Epithelial cell of proximal tubule (primary cell): ENCODE data around the gene DHX32. TPM values are rescaled to one million over a fixed set of nuclear protein-coding genes. Genes with fewer than 3 reads are reported as not detected.
A peak's percentile ranks its signal among the peaks of the same experiment; 100 is the strongest.
"Not testable (repeated sequence)": the region's sequence is repeated elsewhere in the genome, so short reads cannot be mapped to it uniquely, and the experiment has no call there.

Source experiments
- DNase-seq: peaks from one replicate; pipeline ENCODE4 v3.0.0-alpha.2; 2011; ENCODE audit warnings: low read depth
- H3K4me3 ChIP-seq: 2 replicates; pipeline ENCODE4 v1.5.1; 2011; ENCODE audit warnings: low read depth, mild to moderate bottlenecking, low read length
- total RNA-seq: library from RNA; depleted of rRNA; stranded (reverse); fragments of >200 nt; gene quantifications from 2 replicates; pipeline ENCODE4 v1.2.3, GENCODE V29; 2015
- TF ChIP-seq, protein P1 (sequence below): conservative IDR thresholded peaks from 2 replicates; pipeline ENCODE4 v1.5.1; 2012; ENCODE audit warnings: low read depth, mild to moderate bottlenecking, low read length

DHX32 gene
- total RNA-seq, 1 donor from 2014 or later: 29.6 TPM

DNA sequence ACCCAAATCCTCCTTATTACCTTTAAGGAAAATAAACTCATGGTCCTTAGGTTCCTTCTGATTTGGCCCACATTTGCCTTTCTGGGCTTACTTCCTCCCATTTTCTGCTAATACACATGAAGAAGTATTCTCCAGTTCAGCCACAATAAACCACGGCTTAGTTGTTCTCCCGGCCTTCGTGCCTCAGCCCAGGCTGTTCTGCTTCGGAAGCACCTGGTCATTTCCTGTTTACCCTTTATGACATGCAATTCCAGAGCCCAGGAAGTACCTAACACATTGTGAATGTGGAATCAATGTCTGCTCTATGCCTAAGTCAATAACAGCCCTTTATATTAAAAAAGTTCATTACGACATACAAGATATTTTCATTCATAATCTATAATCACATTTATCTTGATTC lies 11.3 kb upstream of the DHX32 start:
- H3K4me3 ChIP-seq: not testable (repeated sequence)
- DNase-seq: peak; percentile 27

GRCh38 chr10:125889441-125889840 lies 8.3 kb upstream of the DHX32 start:
- DNase-seq, H3K4me3 ChIP-seq: not testable (repeated sequence)

- no peak for DNase-seq
- H3K4me3 ChIP-seq: no peak overlapping the region
- TF ChIP-seq, protein P1, sequence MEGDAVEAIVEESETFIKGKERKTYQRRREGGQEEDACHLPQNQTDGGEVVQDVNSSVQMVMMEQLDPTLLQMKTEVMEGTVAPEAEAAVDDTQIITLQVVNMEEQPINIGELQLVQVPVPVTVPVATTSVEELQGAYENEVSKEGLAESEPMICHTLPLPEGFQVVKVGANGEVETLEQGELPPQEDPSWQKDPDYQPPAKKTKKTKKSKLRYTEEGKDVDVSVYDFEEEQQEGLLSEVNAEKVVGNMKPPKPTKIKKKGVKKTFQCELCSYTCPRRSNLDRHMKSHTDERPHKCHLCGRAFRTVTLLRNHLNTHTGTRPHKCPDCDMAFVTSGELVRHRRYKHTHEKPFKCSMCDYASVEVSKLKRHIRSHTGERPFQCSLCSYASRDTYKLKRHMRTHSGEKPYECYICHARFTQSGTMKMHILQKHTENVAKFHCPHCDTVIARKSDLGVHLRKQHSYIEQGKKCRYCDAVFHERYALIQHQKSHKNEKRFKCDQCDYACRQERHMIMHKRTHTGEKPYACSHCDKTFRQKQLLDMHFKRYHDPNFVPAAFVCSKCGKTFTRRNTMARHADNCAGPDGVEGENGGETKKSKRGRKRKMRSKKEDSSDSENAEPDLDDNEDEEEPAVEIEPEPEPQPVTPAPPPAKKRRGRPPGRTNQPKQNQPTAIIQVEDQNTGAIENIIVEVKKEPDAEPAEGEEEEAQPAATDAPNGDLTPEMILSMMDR: no peak
These were observed 5.9 kb upstream of the DHX32 start for GRCh38 chr10:125886914-125887512.

DNA sequence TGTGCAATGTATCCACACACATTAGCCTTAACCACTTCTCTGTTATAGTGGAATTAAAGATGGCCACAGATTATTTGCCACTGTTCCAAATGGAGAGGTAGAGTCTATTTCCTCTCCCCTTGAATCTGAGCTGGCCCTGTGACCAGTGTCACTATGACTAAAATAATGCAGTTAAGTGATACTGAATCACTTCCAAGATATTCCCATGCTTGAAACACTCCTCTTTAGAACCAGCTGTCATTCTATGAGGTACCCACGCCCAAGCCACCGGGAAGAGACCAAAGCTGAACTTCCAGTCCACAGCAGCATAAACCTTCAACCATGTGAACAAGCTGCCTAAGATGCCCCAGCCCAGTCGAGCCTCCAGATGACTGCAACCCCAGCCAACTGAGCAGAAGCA lies 2.1 kb upstream of the DHX32 start:
- TF ChIP-seq, protein P1: no peak
- no peak overlapping the region for H3K4me3 ChIP-seq
- no peak for DNase-seq

- TF ChIP-seq, protein P1: no peak
- H3K4me3 ChIP-seq: no peak overlapping the region
- DNase-seq: no peak
These were observed 1.5 kb upstream of the DHX32 start for GRCh38 chr10:125882596-125882995.

GRCh38 chr10:125880719-125881118 lies 373 bp downstream of the DHX32 start:
- H3K4me3 ChIP-seq: no peak overlapping the region

DNA sequence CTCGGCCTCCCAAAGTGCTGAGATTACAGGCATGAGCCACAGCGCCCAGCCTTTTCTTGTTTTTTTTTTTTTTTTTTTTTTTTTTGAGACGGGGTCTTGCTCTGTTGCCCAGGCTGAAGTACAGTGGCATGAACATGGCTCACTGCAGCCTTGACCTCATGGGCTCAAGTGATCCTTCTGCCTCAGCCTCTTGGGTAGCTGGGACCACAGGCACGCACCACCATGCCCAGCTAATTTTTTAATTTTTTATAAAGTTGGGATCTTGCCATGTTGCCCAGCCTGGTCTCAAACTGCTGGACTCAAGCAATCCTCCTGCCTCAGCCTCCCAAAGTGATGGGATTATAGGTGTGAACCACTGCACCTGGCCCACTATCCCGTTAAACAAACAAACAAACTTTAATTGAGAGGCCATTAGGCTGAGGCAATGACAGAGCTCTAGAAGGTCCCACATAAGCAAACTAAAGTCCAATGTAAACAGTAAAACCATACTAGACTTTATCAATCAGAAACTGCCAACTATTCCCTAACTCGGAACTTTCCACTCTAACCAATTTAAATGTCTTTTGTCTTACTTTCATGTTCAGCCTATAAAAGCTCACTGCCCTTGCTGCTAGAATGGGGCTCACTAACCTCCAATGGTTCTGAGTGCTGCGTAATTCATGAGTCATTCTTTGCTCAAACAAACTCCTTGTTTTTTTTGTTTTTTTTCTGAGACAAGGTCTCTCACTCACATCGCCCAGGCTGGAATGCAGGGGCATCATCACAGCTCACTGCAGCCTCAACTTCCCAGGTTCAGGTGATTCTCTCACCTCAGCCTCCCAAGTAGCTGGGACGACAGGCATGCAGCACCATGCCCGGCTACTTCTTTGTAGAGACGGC lies 1.9 kb downstream of the DHX32 start:
- TF ChIP-seq, protein P1: no peak
- no peak overlapping the region for H3K4me3 ChIP-seq
- peak; percentile 74 for DNase-seq

More at GRCh38 chr10:125880719-125881118, 373 bp downstream of the DHX32 start:
- TF ChIP-seq, protein P1: no peak
- DNase-seq: no peak

DNA sequence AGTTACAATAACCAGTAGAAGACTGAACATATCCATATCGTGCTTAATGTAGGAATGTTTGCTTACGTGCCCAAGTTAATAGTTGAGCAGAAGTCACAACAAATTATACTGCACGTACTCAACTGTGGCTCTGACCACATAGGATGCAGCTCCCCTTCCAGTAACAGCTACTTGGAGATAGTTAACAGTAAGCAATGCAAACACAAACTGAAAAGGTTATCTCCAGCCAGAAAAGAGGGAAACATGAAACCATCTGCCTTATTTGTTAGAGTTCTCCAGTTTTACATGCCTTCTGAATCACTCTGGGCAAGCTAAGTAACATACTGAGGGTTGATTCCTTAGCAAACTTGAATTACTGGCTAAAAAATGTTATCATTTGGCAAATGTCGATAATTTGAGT lies 9.8 kb downstream of the DHX32 start:
- TF ChIP-seq, protein P1: no peak
- DNase-seq: no peak
- H3K4me3 ChIP-seq: no peak overlapping the region
